ENCODE measurements around the gene AMOT. TPM values are rescaled to one million over a fixed set of nuclear protein-coding genes. Genes with fewer than 3 reads are reported as not detected.

AMOT gene
- total and polyA plus RNA-seq, 2 donors (not counting 1 experiment from before 2014, with no cell fraction given), result 0.91 to 5.2 TPM

- H3K4me3 Mint-ChIP-seq, result no peak overlapping the region
- H3K27me3 ChIP-seq (replicated peaks in 1 of 4; ENCODE audit: control extremely low read depth in 1 of 4, control insufficient read depth in 3 of 4, insufficient read depth in 4 of 4, low read length in 3 of 4), result no peaks in the 10 kb centered on the region
- no peak for ATAC-seq (ENCODE audit: low read depth)
- CTCF ChIA-PET, result no interaction called here
- no peaks in the 10 kb centered on the region for H3K4me1 ChIP-seq (ENCODE audit: control insufficient read depth in 2 of 2, insufficient read depth in 2 of 2, low read length in 2 of 2)
- no peak overlapping the region for H3K4me3 ChIP-seq (ENCODE audit: control extremely low read depth in 1 of 5, extremely low read depth in 1 of 5, insufficient read depth in 1 of 5, low read depth in 2 of 5, low read length in 4 of 5)
- no peak for DNase-seq
- 92% methylated on average over 2 of the region's 4 CpGs for WGBS (ENCODE audit: insufficient coverage)
- H3K79me2 ChIP-seq (ENCODE audit: control insufficient read depth, insufficient read depth, low read length), result no peaks in the 10 kb centered on the region
- H3K9me3 ChIP-seq (ENCODE audit: control extremely low read depth in 1 of 3, control insufficient read depth in 2 of 3, insufficient read depth in 1 of 3, low read length in 2 of 3), result no peaks in the 10 kb centered on the region
- intact Hi-C loops (cut with micrococcal nuclease), result no loop called here
- TF ChIP-seq CTCF (IDR thresholded peaks at IDR 0.05) (no peak), EZH2 (IDR thresholded peaks at IDR 0.05; ENCODE audit: borderline replicate concordance, insufficient read depth, low read depth, low read length, poor library complexity, severe bottlenecking) (no peak)
- no peak overlapping the region for H3K4me2 ChIP-seq (replicated peaks; ENCODE audit: low read depth, low read length, poor library complexity, severe bottlenecking)
- no peaks in the 10 kb centered on the region for H3K27me3 Mint-ChIP-seq
- no peak overlapping the region for H3K27ac ChIP-seq (ENCODE audit: low read length in 2 of 2)
- no peaks in the 10 kb centered on the region for H4K20me1 ChIP-seq (ENCODE audit: control insufficient read depth, insufficient read depth, low read length, poor library complexity, severe bottlenecking)
- H3K4me1 Mint-ChIP-seq, result no peaks in the 10 kb centered on the region
- no peaks in the 10 kb centered on the region for H3K36me3 ChIP-seq (replicated peaks in 1 of 2; ENCODE audit: control extremely low read depth in 1 of 2, control insufficient read depth in 1 of 2, extremely low read depth in 1 of 2, insufficient read depth in 2 of 2, low read length in 1 of 2)
- POLR2A ChIA-PET, result no interaction called here
- no peak overlapping the region for H3K27ac Mint-ChIP-seq
- no peak overlapping the region for H2AFZ ChIP-seq (ENCODE audit: insufficient read depth, low read depth, low read length, poor library complexity, severe bottlenecking)
- H3K9me3 Mint-ChIP-seq (ENCODE audit: insufficient read depth), result no peaks in the 10 kb centered on the region
- no peak overlapping the region for H3K9ac ChIP-seq (ENCODE audit: low read length)
These were observed 24.9 kb upstream of the AMOT start for GRCh38 chrX:112865464-112866025.

GRCh38 chrX:112863850-112864249 is 23.2 kb upstream of the AMOT start:
- no peaks in the 10 kb centered on the region for H3K4me1 ChIP-seq (ENCODE audit: control insufficient read depth in 2 of 2, insufficient read depth in 2 of 2, low read length in 2 of 2)
- H3K9ac ChIP-seq (ENCODE audit: low read length), result no peak overlapping the region
- no CpG with 5 or more reads among the region's 2 CpGs for WGBS (ENCODE audit: insufficient coverage)
- TF ChIP-seq CTCF (IDR thresholded peaks at IDR 0.05) (no peak), EZH2 (IDR thresholded peaks at IDR 0.05; ENCODE audit: borderline replicate concordance, insufficient read depth, low read depth, low read length, poor library complexity, severe bottlenecking) (no peak)
- ATAC-seq (ENCODE audit: low read depth) (no peak), DNase-seq (no peak)
- Mint-ChIP-seq H3K4me1 (no peaks in the 10 kb centered on the region), H3K9me3 (ENCODE audit: insufficient read depth) (no peaks in the 10 kb centered on the region), H3K4me3 (no peak overlapping the region), H3K27me3 (no peaks in the 10 kb centered on the region), H3K27ac (no peak overlapping the region)
- intact Hi-C loops (cut with micrococcal nuclease), result no loop called here
- H3K79me2 ChIP-seq (ENCODE audit: control insufficient read depth, insufficient read depth, low read length), result no peaks in the 10 kb centered on the region
- no peak overlapping the region for H3K4me2 ChIP-seq (replicated peaks; ENCODE audit: low read depth, low read length, poor library complexity, severe bottlenecking)
- no peaks in the 10 kb centered on the region for H3K27me3 ChIP-seq (replicated peaks in 1 of 4; ENCODE audit: control extremely low read depth in 1 of 4, control insufficient read depth in 3 of 4, insufficient read depth in 4 of 4, low read length in 3 of 4)
- CTCF ChIA-PET, result no interaction called here
- no peak overlapping the region for H3K27ac ChIP-seq (ENCODE audit: low read length in 2 of 2)
- no peaks in the 10 kb centered on the region for H3K36me3 ChIP-seq (replicated peaks in 1 of 2; ENCODE audit: control extremely low read depth in 1 of 2, control insufficient read depth in 1 of 2, extremely low read depth in 1 of 2, insufficient read depth in 2 of 2, low read length in 1 of 2)
- no peaks in the 10 kb centered on the region for H3K9me3 ChIP-seq (ENCODE audit: control extremely low read depth in 1 of 3, control insufficient read depth in 2 of 3, insufficient read depth in 1 of 3, low read length in 2 of 3)
- no peaks in the 10 kb centered on the region for H4K20me1 ChIP-seq (ENCODE audit: control insufficient read depth, insufficient read depth, low read length, poor library complexity, severe bottlenecking)
- POLR2A ChIA-PET, result no interaction called here
- H3K4me3 ChIP-seq (ENCODE audit: control extremely low read depth in 1 of 5, extremely low read depth in 1 of 5, insufficient read depth in 1 of 5, low read depth in 2 of 5, low read length in 4 of 5), result no peak overlapping the region
- H2AFZ ChIP-seq (ENCODE audit: insufficient read depth, low read depth, low read length, poor library complexity, severe bottlenecking), result no peak overlapping the region

Data from B cell (primary cell).